Right forelimb (tissue), 1 donor: ENCODE data around the gene DNAH2.

ENCODE experiments used
- DNase-seq: peaks from one replicate; pipeline ENCODE4 v3.0.0-alpha.2; 2018

Gene DNAH2

DNA sequence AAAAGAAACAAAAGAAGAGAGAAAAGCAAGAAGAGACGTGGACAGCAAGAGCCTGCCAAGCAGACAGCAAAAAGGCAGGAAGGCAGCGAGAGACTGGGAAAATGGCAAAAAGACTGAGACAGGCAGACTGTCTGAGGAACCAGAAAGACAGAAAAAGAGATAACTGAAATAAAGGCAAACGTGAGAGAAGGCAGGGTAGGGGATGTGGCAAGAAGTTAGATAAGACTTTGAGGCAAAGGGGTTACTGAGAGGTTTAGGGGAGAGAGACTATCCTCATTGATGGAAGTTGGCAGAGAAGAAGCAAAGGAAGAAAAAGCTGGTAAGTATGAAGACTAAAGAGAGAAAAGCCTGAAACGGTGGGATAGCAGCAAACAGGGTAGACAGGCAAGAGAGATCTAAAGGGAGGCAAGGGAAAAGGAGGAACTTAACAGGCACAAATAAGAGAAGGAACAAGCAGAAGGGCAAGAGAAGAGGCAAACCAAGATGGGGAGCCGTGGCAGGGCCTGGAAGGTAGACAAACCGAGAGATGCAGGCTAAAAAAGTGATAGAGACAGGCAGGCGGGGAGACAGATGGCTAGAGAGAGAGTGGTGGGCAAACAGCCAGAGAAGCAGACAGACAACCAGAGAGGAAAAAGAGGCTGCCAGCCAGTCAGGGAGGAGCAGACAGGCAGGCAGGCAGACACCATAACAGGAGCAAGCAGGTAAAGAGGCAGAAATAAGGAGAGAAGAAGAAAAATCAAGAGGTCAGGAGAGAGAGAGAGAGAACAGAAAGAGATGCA lies 163.9 kb downstream of the DNAH2 start:
- DNase-seq = no peak

DNA sequence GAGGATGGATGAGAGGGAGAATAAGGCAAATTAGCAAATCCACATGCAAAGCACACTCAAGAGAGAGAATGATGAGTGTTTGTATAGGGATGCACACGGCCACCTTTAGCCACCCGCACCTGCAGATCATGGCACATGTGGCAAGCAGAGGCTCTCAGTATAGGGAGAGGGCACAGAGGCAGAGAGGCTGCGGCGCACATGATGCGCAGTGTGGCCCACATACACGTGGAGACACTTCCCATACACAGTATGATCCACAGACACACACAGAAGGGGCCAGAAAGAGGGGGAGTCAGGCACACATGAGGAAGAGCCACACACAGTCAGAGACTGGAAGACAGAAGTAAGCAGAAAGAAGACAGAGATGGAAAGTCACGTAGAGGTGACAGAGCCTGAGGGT lies 164.5 kb downstream of the DNAH2 start:
- DNase-seq = no peak

DNA sequence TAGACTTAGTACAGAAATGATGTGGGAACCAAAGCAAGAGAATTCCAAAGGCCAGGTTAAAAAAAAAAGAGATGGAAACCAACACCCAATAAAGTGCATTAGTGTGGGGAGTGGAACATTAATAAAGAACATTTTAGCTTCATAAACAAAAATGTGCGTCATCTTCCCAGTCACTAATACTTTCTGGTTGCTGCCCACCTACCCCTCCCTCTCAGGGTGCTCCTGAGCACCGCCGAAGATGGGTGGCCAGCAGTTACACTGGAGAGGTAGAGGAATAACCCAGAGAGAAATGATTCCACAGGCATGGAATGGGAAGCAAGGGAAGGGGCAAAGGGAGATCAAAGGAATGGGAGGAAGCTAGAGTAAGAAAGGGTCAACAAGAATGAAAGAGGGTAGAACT lies 165.1 kb downstream of the DNAH2 start:
- no peak for DNase-seq
